Pericardium fibroblast (primary cell): ENCODE data around the gene INA. TPM values are rescaled to one million over a fixed set of nuclear protein-coding genes. Genes with fewer than 3 reads are reported as not detected.

Experiments used
- total RNA-seq: library from RNA; depleted of rRNA; stranded (reverse); fragments of >200 nt; gene quantifications from 2 replicates; pipeline ENCODE4 v1.2.3, GENCODE V29; 2015

The INA gene
- 0.09 and 0.12 TPM in 2 replicates for total RNA-seq

GRCh38 chr10:103276896-103277712, at the start of gene INA:
INA (plus strand) TSS chr10:103277138; CDS start chr10:103277212, 74 bp downstream.

GRCh38 chr10:103245587-103245986, 31.4 kb upstream of the INA start, which contains the start of gene RPEL1:
RPEL1 (plus strand) TSS chr10:103245887; CDS start chr10:103245997, 110 bp downstream.

Other genes starting within 250 kb of the INA start
- gene NT5C2, start 83.9 kb upstream of the INA start, total RNA-seq, result 67.0 and 67.7 TPM in 2 replicates
- 0.09 and 0.12 TPM in 2 replicates for gene RPEL1, start 31.3 kb upstream of the INA start, total RNA-seq
- 6.1 and 9.2 TPM in 2 replicates for gene PCGF6, start 74.0 kb downstream of the INA start, total RNA-seq
- gene TAF5, start 90.8 kb downstream of the INA start, total RNA-seq, result 2.3 and 4.9 TPM in 2 replicates
- gene ATP5MK, start 119.3 kb downstream of the INA start, total RNA-seq, result 255 and 293 TPM in 2 replicates
- gene PDCD11, start 119.5 kb downstream of the INA start, total RNA-seq, result 16.0 and 18.9 TPM in 2 replicates
- gene CALHM2, start 175.2 kb downstream of the INA start, total RNA-seq, result 84.4 and 88.9 TPM in 2 replicates
- gene CALHM1, start 181.8 kb downstream of the INA start, total RNA-seq, result not detected in 2 replicates
- 0.58 TPM in 1 of 2 replicates, not detected in the other for gene CALHM3, start 202.1 kb downstream of the INA start, total RNA-seq
- under 0.01 and 2.4 TPM in 2 replicates for gene NEURL1, start 216.6 kb downstream of the INA start, total RNA-seq